Inflammatory macrophage (primary cell): ENCODE measurements around the gene HYAL1.
"Not testable (repeated sequence)": the region's sequence is repeated elsewhere in the genome, so short reads cannot be mapped to it uniquely, and the experiment has no call there.

ENCODE experiments used
- DNase-seq, 2 donors: peaks; one replicate each; pipeline ENCODE4 v3.0.0-alpha.2; 2020 to 2022

The HYAL1 gene

GRCh38 chr3:50272911-50273688 lies 30.3 kb downstream of the HYAL1 start:
- peak; percentile 85 to 89 for DNase-seq

- not testable (repeated sequence) for DNase-seq
Observed at GRCh38 chr3:50272538-50272910, 30.9 kb downstream of the HYAL1 start.

- DNase-seq: no peak
Observed at GRCh38 chr3:50271314-50271936, 31.9 kb downstream of the HYAL1 start.

GRCh38 chr3:50270422-50271224 lies 32.8 kb downstream of the HYAL1 start:
- DNase-seq: no peak

- DNase-seq: no peak
Observed at GRCh38 chr3:50269977-50270413, 33.4 kb downstream of the HYAL1 start.

GRCh38 chr3:50269460-50269859 lies 33.9 kb downstream of the HYAL1 start:
- DNase-seq: no peak

GRCh38 chr3:50268703-50269451 lies 34.5 kb downstream of the HYAL1 start, which contains the start of gene SEMA3B:
SEMA3B (plus strand) TSS chr3:50269147; CDS start chr3:50269241, 94 bp downstream.
- DNase-seq: no peak

GRCh38 chr3:50268276-50268675 lies 35.1 kb downstream of the HYAL1 start:
- DNase-seq: no peak

- no peak for DNase-seq
Observed at GRCh38 chr3:50267280-50267913, 36.0 kb downstream of the HYAL1 start.

GRCh38 chr3:50266836-50267235 lies 36.5 kb downstream of the HYAL1 start:
- no peak for DNase-seq

- DNase-seq: no peak
Observed at GRCh38 chr3:50266017-50266416, 37.4 kb downstream of the HYAL1 start.

- DNase-seq: no peak
Observed at GRCh38 chr3:50265571-50265970, 37.8 kb downstream of the HYAL1 start.

- DNase-seq: no peak
Observed at GRCh38 chr3:50264964-50265485, 38.3 kb downstream of the HYAL1 start.

GRCh38 chr3:50264383-50264963 lies 38.9 kb downstream of the HYAL1 start:
- no peak for DNase-seq

- no peak for DNase-seq
Observed at GRCh38 chr3:50263478-50264382, 39.6 kb downstream of the HYAL1 start.

- no peak for DNase-seq
Observed at GRCh38 chr3:50262778-50263177, 40.6 kb downstream of the HYAL1 start.

- DNase-seq: not testable (repeated sequence)
Observed at GRCh38 chr3:50262200-50262599, 41.2 kb downstream of the HYAL1 start.

- no peak for DNase-seq
Observed at GRCh38 chr3:50261505-50261904, 41.9 kb downstream of the HYAL1 start.

GRCh38 chr3:50260942-50261441 lies 42.4 kb downstream of the HYAL1 start:
- DNase-seq: no peak
